Measurements from ENCODE around the gene MAMDC4. TPM values are rescaled to one million over a fixed set of nuclear protein-coding genes. Genes with fewer than 3 reads are reported as not detected.
"Not testable (repeated sequence)": the region's sequence is repeated elsewhere in the genome, so short reads cannot be mapped to it uniquely, and the experiment has no call there.

The MAMDC4 gene
- polyA plus RNA-seq, 1 experiment: 0.63 TPM

DNA sequence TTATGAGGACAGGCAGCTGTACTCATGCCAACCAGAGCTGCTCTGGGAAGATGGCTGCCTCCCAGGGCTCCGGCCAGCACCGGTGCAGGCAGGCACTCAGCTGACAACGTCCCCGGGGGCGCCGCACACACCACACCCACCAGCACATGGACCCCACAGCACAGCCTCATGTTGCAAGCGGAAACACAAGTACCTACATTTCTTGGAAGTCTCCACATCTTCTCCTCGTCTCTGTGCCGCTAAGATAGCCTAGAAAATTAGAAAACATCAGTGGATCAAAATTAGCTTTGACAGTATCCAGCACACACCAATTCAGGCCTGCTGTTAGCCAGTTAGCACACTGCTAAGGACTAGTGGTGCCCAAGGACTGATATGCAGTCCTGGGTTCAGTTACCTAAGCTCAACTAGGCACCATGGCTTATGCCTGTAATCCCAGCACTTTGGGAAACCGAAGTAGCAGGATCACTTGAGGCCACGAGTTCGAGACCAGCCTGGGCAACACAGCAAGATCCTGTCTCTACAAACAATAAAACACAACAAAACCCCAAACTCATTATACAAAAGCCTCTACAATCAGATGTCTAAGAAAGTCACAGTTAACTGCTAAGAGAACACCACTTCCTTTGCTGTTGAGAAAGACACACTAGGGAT is 11.6 kb downstream of the MAMDC4 start:
- Histone ChIP-seq H3K27me3 (ENCODE audit: control insufficient read depth, insufficient read depth, low read length) (no peaks in the 10 kb centered on the region), H3K9me3 (ENCODE audit: control insufficient read depth, insufficient read depth, low read length) (peaks cover 18% of the 10 kb centered on the region), H3K4me3 (ENCODE audit: low read depth, low read length) (no peak overlapping the region), H3K27ac (ENCODE audit: low read depth, low read length) (no peak overlapping the region)
- POLR2A ChIA-PET: no interaction called here
- CTCF ChIA-PET: no interaction called here
- no peak for TF ChIP-seq CTCF (IDR thresholded peaks at IDR 0.05; ENCODE audit: low read depth, low read length)
- DNase-seq (ENCODE audit: low read depth, low spot score): no peak

DNA sequence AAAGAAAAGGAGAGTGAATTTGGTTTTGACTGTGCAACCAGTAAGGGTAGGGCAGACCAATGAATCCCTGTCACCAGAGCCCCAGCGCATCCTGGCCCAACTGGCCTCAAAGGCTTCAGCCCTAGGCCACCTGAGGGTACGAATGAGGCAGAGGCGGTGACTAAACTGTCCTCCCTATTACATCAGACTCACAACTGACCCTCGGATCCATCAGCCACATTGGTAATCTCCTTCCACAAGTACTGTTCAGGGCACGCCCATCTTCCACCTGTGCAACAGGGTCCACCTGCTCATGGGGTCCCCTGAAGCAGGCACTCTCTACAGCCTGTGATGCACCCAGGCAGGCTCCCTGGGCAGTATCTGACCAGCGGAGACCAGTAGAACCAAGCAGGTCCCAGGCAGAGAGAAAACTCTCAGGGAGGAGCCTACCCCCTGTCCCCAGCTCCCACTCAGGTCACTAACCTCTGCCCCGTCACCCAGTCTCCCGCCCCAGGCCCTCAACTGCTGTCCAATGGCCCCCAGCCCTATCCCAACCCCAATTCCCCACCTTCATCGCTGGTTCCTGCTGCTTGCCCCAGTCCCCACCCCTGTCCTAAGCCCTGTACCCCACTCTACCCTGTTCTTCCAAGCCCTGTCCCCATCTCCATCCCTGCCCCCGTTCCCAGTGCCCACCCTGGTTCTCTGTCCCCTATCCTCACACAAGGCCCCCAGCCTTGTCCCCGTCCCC is 13.1 kb downstream of the MAMDC4 start:
- no peak for DNase-seq (ENCODE audit: low read depth, low spot score)
- no peak for TF ChIP-seq CTCF (IDR thresholded peaks at IDR 0.05; ENCODE audit: low read depth, low read length)
- Histone ChIP-seq H3K4me3 (ENCODE audit: low read depth, low read length) (peak overlapping the region; percentile 90), H3K9me3 (ENCODE audit: control insufficient read depth, insufficient read depth, low read length) (peaks cover 24% of the 10 kb centered on the region), H3K27me3 (ENCODE audit: control insufficient read depth, insufficient read depth, low read length) (no peaks in the 10 kb centered on the region), H3K27ac (ENCODE audit: low read depth, low read length) (peak overlapping the region; percentile 2)
- POLR2A ChIA-PET: no interaction called here
- CTCF ChIA-PET: no interaction called here

- no peak for TF ChIP-seq CTCF (IDR thresholded peaks at IDR 0.05; ENCODE audit: low read depth, low read length)
- Histone ChIP-seq H3K9me3 (ENCODE audit: control insufficient read depth, insufficient read depth, low read length) (peaks cover 27% of the 10 kb centered on the region), H3K27ac (ENCODE audit: low read depth, low read length) (no peak overlapping the region), H3K27me3 (ENCODE audit: control insufficient read depth, insufficient read depth, low read length) (no peaks in the 10 kb centered on the region), H3K4me3 (ENCODE audit: low read depth, low read length) (peak overlapping the region; percentile 90)
- DNase-seq (ENCODE audit: low read depth, low spot score): no peak
- CTCF ChIA-PET: no interaction called here
- POLR2A ChIA-PET: interaction anchor here (0.5 to 1.0 kb wide), 4 partner anchors 16 to 196 kb away, joined by 3 to 5 read pairs (median 4); partner anchors contain the start of gene PAXX
Observed at GRCh38 chr9:136865768-136866103, 13.6 kb downstream of the MAMDC4 start.

DNA sequence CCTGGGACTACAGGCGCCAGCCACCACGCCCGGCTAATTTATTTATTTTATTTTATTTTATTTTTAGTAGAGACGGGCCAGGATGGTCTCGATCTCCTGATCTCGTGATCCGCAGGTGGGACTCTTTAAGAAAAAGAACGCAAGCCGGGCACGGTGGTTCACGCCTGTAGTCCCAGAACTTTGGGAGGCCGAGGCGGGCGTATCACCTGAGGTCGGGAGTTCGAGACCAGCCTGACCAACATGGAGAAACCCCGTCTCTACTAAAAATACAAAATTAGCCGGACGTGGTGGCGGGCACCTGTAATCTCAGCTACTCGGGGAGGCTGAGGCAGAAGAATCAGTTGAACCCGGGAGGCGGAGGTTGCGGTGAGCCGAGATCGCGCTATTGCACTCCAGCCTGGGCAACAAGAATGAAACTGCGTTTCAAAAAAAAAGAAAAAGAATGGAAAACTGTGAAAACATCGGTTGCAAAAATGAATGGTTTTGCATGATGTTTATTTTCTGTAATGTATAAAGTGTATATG is 14.8 kb downstream of the MAMDC4 start:
- CTCF ChIA-PET; H3K27ac ChIP-seq (ENCODE audit: low read depth, low read length); POLR2A ChIA-PET; H3K27me3 ChIP-seq (ENCODE audit: control insufficient read depth, insufficient read depth, low read length); DNase-seq (ENCODE audit: low read depth, low spot score): not testable (repeated sequence)
- Histone ChIP-seq H3K9me3 (ENCODE audit: control insufficient read depth, insufficient read depth, low read length) (peaks cover 32% of the 10 kb centered on the region), H3K4me3 (ENCODE audit: low read depth, low read length) (peak overlapping the region; percentile 90)

DNA sequence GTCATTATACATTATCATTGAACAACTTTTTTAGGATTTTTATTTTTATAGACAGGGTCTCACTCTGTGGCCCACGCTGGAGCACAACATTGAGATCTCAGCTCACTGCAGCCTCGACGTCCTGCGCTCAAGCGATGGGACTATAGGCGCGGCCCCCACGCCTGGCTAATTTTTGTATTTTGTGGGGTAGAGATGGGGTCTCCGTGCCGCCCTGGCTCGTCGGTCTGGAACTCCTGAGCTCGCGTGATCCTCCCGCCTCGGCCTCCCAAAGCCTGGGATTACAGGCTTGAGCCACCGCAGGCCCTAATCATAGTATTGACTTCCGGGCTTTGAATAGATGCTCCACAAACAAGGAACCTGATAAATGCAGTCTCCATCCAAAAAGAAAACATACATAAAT is 15.3 kb downstream of the MAMDC4 start:
- no peak for DNase-seq (ENCODE audit: low read depth, low spot score)
- no peak overlapping the region for H3K4me3 ChIP-seq (ENCODE audit: low read depth, low read length)
- peaks cover 36% of the 10 kb centered on the region for H3K9me3 ChIP-seq (ENCODE audit: control insufficient read depth, insufficient read depth, low read length)
- CTCF ChIA-PET: no interaction called here
- POLR2A ChIA-PET: no interaction called here
- no peak for TF ChIP-seq CTCF (IDR thresholded peaks at IDR 0.05; ENCODE audit: low read depth, low read length)
- no peak overlapping the region for H3K27ac ChIP-seq (ENCODE audit: low read depth, low read length)
- no peaks in the 10 kb centered on the region for H3K27me3 ChIP-seq (ENCODE audit: control insufficient read depth, insufficient read depth, low read length)
